BLaER1 treated with 17β-estradiol and CSF1 and Interleukin-3, amounts not matched to agents 10 nM and 100 nM (cell line): ENCODE results near the gene RPUSD1.

ENCODE experiments used
- H3K27ac ChIP-seq, 11 experiments: shearing (Covaris generic); formaldehyde crosslinking; 2 replicates each; pipeline ENCODE4 v1.8.1; 2022
- H3K27me3 ChIP-seq, 11 experiments: shearing (Covaris generic); formaldehyde crosslinking; 2 replicates each; pipeline ENCODE4 v1.8.1; 2022
- H3K36me3 ChIP-seq, 11 experiments: shearing (Covaris generic); formaldehyde crosslinking; 2 replicates each; pipeline ENCODE4 v1.8.1; 2022
- H3K4me1 ChIP-seq, 10 experiments: shearing (Covaris generic); formaldehyde crosslinking; 2 replicates each; pipeline ENCODE4 v1.8.1; 2022
- H3K4me2 ChIP-seq, 11 experiments: shearing (Covaris generic); formaldehyde crosslinking; 2 replicates each; pipeline ENCODE4 v1.8.1; 2022
- H3K4me3 ChIP-seq, 10 experiments: shearing (Covaris generic); formaldehyde crosslinking; 2 replicates each; pipeline ENCODE4 v1.8.1; 2022
- H3K9ac ChIP-seq, 11 experiments: shearing (Covaris generic); formaldehyde crosslinking; 2 replicates each; pipeline ENCODE4 v1.8.1; 2022
- H3K9me3 ChIP-seq, 11 experiments: shearing (Covaris generic); formaldehyde crosslinking; replicated peaks in 1 of 11; 2 replicates each; pipeline ENCODE4 v1.8.1; 2022
- H4K20me1 ChIP-seq, 11 experiments: shearing (Covaris generic); formaldehyde crosslinking; 2 replicates each; pipeline ENCODE4 v1.8.1; 2022
- Cebpa-rat ChIP-seq, 11 experiments: shearing (Covaris generic); IDR thresholded peaks; 2 replicates each; pipeline ENCODE4 v1.8.1; 2022

The RPUSD1 gene

DNA sequence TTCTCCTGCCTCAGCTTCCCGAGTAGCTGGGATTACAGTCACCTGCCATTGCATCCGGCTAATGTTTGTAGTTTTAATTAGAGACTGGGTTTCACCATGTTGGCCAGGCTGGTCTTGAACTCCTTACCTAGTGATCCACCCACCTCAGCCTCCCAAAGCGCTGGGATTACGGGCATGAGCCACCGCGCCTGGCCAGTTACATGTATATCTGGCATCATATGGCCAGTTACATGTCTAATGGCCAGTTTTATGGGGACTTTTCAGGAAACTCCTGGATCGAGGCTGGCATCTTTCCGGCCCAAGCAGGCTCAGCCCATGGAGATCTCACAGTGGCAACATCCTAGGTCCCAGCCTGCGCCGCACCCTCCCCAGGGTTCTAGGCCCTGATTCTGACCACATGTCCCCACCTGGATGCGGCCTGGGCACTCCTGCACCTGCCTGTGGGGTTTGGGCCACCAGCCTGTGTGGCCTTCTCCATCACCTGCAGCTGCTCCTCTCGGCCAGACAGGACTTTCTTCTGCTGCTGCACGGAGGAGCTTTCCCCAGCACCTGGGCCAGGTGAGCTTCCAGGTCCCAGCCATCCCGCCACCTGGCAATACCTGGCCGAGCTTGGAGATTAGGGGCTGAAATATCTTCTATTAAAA lies 46.1 kb downstream of the RPUSD1 start:
- H3K4me1 ChIP-seq = peaks cover 28 to 48% (median 40%) of the 10 kb centered on the region in 10 experiments
- H3K9ac ChIP-seq = no peak overlapping the region
- no peak overlapping the region for H3K4me3 ChIP-seq
- no peaks in the 10 kb centered on the region for H3K9me3 ChIP-seq
- H3K4me2 ChIP-seq = peak overlapping the region in 4 of 11 experiments; percentile 11 to 40 (median 18); a peak in 5 of 22 replicates
- no peak for TF ChIP-seq Cebpa-rat (IDR thresholded peaks at IDR 0.05)
- no peak overlapping the region for H3K27ac ChIP-seq
- peaks cover 0 to 6% (median 0%) of the 10 kb centered on the region in 11 experiments; a peak in 2 of 22 replicates for H4K20me1 ChIP-seq
- H3K36me3 ChIP-seq = peaks cover 0 to 9% (median 2%) of the 10 kb centered on the region in 11 experiments; a peak in 13 of 22 replicates
- no peaks in the 10 kb centered on the region for H3K27me3 ChIP-seq

DNA sequence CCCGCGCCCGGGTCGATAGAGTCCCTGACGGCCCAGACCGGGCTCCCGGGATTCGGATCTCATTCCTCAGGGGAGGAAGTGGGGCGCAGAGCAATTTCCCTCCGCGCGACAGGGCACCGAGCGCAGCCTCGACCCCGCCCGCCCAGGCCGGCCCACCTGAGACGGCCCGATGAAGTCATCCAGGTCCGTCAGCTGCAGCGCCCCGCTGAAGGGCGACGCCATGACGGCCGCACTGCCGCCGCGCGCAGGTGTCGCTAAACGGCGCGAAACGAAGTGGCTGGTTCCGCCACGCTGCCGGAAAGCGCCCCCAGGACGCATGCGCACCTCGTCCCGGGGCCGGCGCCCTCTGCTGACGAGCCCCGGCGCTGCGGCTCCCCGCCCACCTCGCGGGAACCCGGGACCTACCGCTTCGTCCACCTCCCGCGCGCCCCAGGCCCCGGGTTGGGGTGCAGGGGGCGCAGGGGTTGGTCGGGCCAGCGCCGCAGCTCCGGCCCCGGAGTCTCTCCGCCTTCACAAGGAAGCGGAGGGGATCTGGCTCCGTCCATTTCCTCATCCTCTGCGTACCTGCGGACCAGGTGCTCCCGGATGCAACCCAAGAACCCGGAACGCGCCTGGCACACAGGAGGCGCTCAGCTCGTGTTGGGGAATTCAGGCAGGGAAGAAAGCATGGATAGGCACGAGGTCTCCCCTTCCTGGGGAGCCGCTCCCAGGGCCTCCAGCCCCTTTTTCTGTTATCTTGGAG lies 47.2 kb downstream of the RPUSD1 start, which contains the start of gene CIAO3:
TSS of gene CIAO3 (minus strand) at position 234 of the 742 bp plus-strand sequence. CDS start at position 222, 12 bp downstream.
- Histone ChIP-seq H3K4me3 (peak within 1 kb of the TSS; percentile 71 to 98 (median 91)), H4K20me1 (peaks cover 0 to 11% (median 0%) of the 10 kb centered on the region in 11 experiments; a peak in 2 of 22 replicates), H3K27ac (peak within 1 kb of the TSS; percentile 40 to 84 (median 74)), H3K9ac (peak within 1 kb of the TSS; percentile 81 to 92 (median 87)), H3K4me2 (peak within 1 kb of the TSS; percentile 87 to 100 (median 99)), H3K36me3 (peaks cover under 1 to 21% (median 13%) of the 10 kb centered on the region in 11 experiments; a peak in 17 of 22 replicates), H3K9me3 (no peaks in the 10 kb centered on the region), H3K27me3 (no peaks in the 10 kb centered on the region), H3K4me1 (peaks cover 37 to 60% (median 52%) of the 10 kb centered on the region in 10 experiments)
- TF ChIP-seq Cebpa-rat (IDR thresholded peaks at IDR 0.05) = no peak

DNA sequence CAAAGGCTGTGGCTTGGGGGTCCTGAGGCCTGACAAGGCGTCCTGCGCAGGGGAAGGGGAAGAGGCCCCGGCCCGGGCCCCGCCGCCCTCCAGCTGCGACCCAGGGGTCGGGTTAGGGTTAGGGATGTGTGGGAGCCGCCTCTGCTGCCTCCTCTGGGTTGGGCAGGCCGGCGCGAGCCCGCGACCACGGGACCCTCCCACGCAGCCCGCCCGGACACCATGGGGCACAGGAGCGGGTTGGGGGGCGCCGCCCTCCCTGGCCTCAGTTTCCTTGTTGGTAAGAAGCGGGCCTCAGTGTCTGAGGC lies 47.8 kb downstream of the RPUSD1 start:
- Histone ChIP-seq H3K36me3 (peaks cover 6 to 26% (median 19%) of the 10 kb centered on the region in 11 experiments; a peak in 19 of 22 replicates), H3K9ac (peak overlapping the region; percentile 81 to 92 (median 87)), H3K27me3 (no peaks in the 10 kb centered on the region), H4K20me1 (peaks cover 0 to 16% (median 4%) of the 10 kb centered on the region in 11 experiments; a peak in 9 of 22 replicates), H3K4me2 (peak overlapping the region; percentile 86 to 100 (median 99)), H3K27ac (peak overlapping the region; percentile 40 to 84 (median 74)), H3K9me3 (no peaks in the 10 kb centered on the region), H3K4me3 (peak overlapping the region; percentile 71 to 98 (median 91)), H3K4me1 (peaks cover 37 to 61% (median 57%) of the 10 kb centered on the region in 10 experiments)
- no peak for TF ChIP-seq Cebpa-rat (IDR thresholded peaks at IDR 0.05)

DNA sequence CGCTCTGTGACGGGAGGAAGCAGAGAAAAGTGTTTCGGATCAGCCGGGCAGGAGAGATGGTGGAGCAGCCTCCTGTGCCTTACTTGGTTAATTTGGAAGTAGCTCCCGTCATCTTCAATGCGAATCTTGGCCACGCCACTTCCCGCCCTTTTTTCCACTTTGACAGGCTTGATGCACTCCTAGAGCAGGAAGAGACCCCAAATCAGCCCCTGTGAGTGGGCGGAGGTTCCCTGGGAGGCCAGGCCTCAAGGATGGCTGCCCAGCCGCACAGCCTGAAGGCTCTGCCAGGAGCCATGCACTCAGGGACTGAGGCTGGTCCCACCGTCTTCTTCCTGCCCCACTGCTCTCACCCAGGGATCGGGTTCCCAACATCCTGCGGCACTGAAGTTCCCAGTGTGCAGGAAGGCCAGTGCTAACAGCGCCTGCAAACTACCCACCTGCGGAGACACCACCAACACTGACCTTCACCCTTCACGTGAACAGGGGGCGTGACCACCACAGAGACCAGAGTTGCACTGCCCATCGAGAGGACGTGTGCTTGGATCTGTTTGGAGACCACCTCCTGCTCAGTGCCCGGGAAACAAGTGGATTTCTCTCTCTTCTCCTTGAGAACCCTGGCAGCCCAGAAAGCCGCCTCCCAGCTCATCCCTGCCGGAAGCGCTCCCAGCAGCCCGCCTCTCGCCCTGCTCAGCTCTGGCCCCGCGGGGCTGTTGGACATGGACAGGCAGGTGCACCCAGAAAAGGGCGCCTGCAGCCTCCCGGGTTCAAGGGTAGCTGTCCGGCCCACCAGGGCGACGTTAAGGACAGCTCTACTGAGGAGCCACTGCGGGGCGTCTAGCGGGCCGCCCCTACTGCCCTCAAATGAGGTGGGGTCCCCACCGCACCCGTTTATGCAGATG lies 48.4 kb downstream of the RPUSD1 start:
- Histone ChIP-seq H3K4me1 (peaks cover 37 to 67% (median 63%) of the 10 kb centered on the region in 10 experiments), H3K4me2 (peak overlapping the region; percentile 86 to 100 (median 99)), H3K27ac (peak overlapping the region; percentile 40 to 84 (median 74)), H3K9ac (peak overlapping the region; percentile 81 to 92 (median 87)), H3K4me3 (peak overlapping the region; percentile 71 to 98 (median 91)), H3K27me3 (no peaks in the 10 kb centered on the region), H3K9me3 (no peaks in the 10 kb centered on the region), H4K20me1 (peaks cover 2 to 22% (median 9%) of the 10 kb centered on the region in 11 experiments; a peak in 15 of 22 replicates), H3K36me3 (peaks cover 12 to 32% (median 24%) of the 10 kb centered on the region in 11 experiments)
- no peak for TF ChIP-seq Cebpa-rat (IDR thresholded peaks at IDR 0.05)

DNA sequence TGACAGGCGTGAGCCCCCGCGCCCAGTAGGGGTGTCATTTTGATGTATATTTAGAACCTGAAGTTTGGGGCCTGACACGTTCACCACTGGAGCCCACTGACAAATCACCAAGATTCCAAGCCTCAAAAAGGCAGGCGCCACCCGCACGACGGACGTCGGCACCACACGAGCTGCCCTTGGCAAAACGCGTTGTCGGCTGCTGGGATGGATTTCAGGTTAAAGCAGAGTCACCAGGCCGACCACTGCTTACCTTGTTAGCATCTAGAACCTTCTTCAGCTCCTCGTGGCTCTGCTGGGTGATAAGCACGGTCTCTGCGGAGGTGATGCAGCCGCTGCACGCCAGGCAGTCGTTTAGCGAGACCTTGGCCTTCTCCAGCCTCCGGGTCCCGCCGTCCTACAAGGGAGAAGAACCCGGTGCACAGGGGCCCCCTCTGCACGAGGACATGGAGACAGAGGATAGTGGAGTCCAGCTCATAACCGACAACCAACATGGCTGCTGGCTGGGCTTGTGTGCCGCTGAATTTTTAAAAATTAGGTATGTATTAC lies 51.2 kb downstream of the RPUSD1 start:
- H4K20me1 ChIP-seq = peaks cover 7 to 49% (median 27%) of the 10 kb centered on the region in 11 experiments; a peak in 16 of 22 replicates

DNA sequence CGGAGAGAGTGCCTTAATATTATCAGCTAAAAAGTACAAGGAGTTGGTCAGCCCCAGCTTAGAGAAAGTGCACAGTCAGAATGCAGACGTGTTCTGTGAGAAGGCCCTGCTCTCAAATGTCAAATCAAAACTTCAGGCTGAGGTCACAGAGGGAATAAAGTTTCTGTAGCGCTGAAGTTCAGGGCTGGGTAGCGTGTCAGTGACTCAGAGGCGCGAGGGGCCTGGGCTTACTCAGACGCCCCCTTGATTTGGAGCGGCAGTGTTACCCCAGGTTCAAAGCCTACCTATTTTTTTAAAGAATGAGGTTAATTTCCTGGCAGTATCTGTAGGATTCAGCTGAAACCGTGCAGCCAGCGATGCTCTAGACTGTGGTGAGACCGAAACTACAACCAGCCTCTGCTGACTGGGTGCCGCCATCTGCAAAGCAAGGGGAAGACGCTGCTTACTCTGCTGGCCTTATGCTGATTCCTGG lies 52.2 kb downstream of the RPUSD1 start:
- Histone ChIP-seq H3K36me3 (peaks cover 48 to 70% (median 61%) of the 10 kb centered on the region in 11 experiments), H3K4me1 (peaks cover 37 to 94% (median 82%) of the 10 kb centered on the region in 10 experiments)

More for the DNA sequence above, 51.2 kb downstream of the RPUSD1 start:
- no peaks in the 10 kb centered on the region for H3K9me3 ChIP-seq
- no peaks in the 10 kb centered on the region for H3K27me3 ChIP-seq
- peak overlapping the region; percentile 70 to 100 (median 98) for H3K4me2 ChIP-seq
- H3K4me1 ChIP-seq = peaks cover 37 to 89% (median 79%) of the 10 kb centered on the region in 10 experiments
- H3K36me3 ChIP-seq = peaks cover 40 to 60% (median 52%) of the 10 kb centered on the region in 11 experiments
- H3K27ac ChIP-seq = peak overlapping the region in 8 of 11 experiments; percentile 58 to 83 (median 72); a peak in 17 of 22 replicates
- peak overlapping the region in 8 of 11 experiments; percentile 51 to 75 (median 67); a peak in 16 of 22 replicates for H3K9ac ChIP-seq
- peak overlapping the region in 8 of 10 experiments; percentile 46 to 64 (median 56); a peak in 15 of 20 replicates for H3K4me3 ChIP-seq
- no peak for TF ChIP-seq Cebpa-rat (IDR thresholded peaks at IDR 0.05)

DNA sequence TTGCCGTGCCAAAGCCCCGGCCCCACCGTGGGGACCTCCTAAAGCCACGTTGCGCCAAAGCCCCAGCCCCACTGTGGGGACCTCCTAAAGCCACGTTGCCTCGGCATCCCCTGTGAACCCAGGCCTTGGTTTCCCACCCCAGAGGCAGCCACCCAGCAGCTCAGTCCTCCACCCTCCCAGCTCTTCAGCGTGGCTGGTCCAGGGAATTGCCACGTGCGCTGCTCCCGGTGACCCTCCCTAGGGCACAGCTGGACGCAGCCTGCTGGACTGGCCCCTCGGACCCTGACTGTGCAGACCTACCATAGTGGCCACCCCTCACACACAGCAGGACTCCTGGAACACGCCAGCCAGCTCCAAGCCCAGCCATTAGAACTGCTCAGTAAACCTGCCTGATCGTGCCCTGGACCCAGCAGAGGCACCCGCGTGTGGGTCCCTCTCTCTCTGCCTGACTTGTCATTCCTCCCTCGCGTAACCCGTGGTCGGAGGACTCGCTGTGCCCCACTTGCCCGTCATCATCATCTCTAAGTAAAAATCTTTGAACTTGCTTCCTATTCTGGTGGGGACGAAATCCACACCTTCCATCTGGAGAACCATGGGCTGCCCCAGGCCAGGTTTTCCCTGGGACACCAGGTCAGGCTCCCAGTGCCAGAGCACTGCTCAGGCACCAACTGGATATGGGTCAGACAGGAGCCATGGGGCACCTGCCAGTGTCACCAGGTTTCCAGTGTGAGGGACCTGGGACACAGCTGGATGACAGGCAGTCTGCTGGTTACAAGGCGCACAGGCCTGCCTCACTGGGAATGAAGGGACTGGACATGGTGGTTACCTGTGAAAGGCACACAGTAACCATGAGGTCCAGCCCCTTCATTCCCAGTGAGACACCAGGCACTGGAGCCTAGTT lies 53.0 kb downstream of the RPUSD1 start:
- peak overlapping the region in 4 of 10 experiments; percentile 51 to 63 (median 56); a peak in 5 of 20 replicates for H3K4me3 ChIP-seq
- H3K9me3 ChIP-seq = no peaks in the 10 kb centered on the region
- H3K27me3 ChIP-seq = no peaks in the 10 kb centered on the region
- H4K20me1 ChIP-seq = peaks cover 7 to 64% (median 42%) of the 10 kb centered on the region in 11 experiments; a peak in 20 of 22 replicates
- TF ChIP-seq Cebpa-rat (IDR thresholded peaks at IDR 0.05) = no peak
- H3K4me2 ChIP-seq = peak overlapping the region in 10 of 11 experiments; percentile 88 to 100 (median 98); a peak in 19 of 22 replicates
- H3K4me1 ChIP-seq = peaks cover 37 to 99% (median 81%) of the 10 kb centered on the region in 10 experiments
- peaks cover 54 to 78% (median 69%) of the 10 kb centered on the region in 11 experiments for H3K36me3 ChIP-seq
- H3K9ac ChIP-seq = peak overlapping the region in 8 of 11 experiments; percentile 2 to 75 (median 65); a peak in 16 of 22 replicates
- peak overlapping the region in 6 of 11 experiments; percentile 1 to 81 (median 68); a peak in 5 of 22 replicates for H3K27ac ChIP-seq

More for the DNA sequence above, 52.2 kb downstream of the RPUSD1 start:
- Histone ChIP-seq H3K27me3 (no peaks in the 10 kb centered on the region), H4K20me1 (peaks cover 7 to 56% (median 34%) of the 10 kb centered on the region in 11 experiments; a peak in 19 of 22 replicates), H3K4me2 (peak overlapping the region; percentile 70 to 100 (median 98); a peak in 20 of 22 replicates), H3K9ac (peak overlapping the region in 8 of 11 experiments; percentile 31 to 75 (median 66); a peak in 13 of 22 replicates), H3K27ac (peak overlapping the region in 7 of 11 experiments; percentile 13 to 83 (median 70); a peak in 11 of 22 replicates), H3K4me3 (peak overlapping the region in 7 of 10 experiments; percentile 51 to 64 (median 56); a peak in 13 of 20 replicates), H3K9me3 (no peaks in the 10 kb centered on the region)
- no peak for TF ChIP-seq Cebpa-rat (IDR thresholded peaks at IDR 0.05)
